HCT116 (cell line): ENCODE measurements around the gene CD1B. TPM values are rescaled to one million over a fixed set of nuclear protein-coding genes. Genes with fewer than 3 reads are reported as not detected.

Source experiments
- total RNA-seq: library from RNA; stranded (reverse); gene quantifications from one replicate; pipeline ENCODE4 v1.2.1, GENCODE V29; 2021; ENCODE audit not compliant: unreplicated experiment

Gene CD1B
- total RNA-seq, 1 experiment from 2014 or later, result not detected

Other genes starting within 250 kb of the CD1B start
- not detected for gene CD1D, start 150.6 kb downstream of the CD1B start, total RNA-seq
- not detected for gene CD1A, start 77.1 kb downstream of the CD1B start, total RNA-seq
- not detected for gene CD1C, start 41.6 kb downstream of the CD1B start, total RNA-seq
- gene CD1E, start 22.4 kb upstream of the CD1B start, total RNA-seq, result not detected
- gene OR10T2, start 67.9 kb upstream of the CD1B start, total RNA-seq, result not detected
- gene OR10K2, start 94.7 kb upstream of the CD1B start, total RNA-seq, result not detected
- gene OR10K1, start 130.3 kb upstream of the CD1B start, total RNA-seq, result not detected
- gene OR10R2, start 140.7 kb upstream of the CD1B start, total RNA-seq, result not detected
- not detected for gene OR6Y1, start 222.9 kb upstream of the CD1B start, total RNA-seq
- gene OR6P1, start 239.0 kb upstream of the CD1B start, total RNA-seq, result not detected
- not detected for gene OR10X1, start 248.4 kb upstream of the CD1B start, total RNA-seq